Inferior parietal cortex (tissue), 1 donor: ENCODE data around the gene PTTG2.
"Not testable (repeated sequence)": the region's sequence is repeated elsewhere in the genome, so short reads cannot be mapped to it uniquely, and the experiment has no call there.

Source experiments
- DNase-seq: peaks from one replicate; pipeline ENCODE4 v3.0.0-alpha.2; 2016; ENCODE audit errors: extremely low spot score

The PTTG2 gene

DNA sequence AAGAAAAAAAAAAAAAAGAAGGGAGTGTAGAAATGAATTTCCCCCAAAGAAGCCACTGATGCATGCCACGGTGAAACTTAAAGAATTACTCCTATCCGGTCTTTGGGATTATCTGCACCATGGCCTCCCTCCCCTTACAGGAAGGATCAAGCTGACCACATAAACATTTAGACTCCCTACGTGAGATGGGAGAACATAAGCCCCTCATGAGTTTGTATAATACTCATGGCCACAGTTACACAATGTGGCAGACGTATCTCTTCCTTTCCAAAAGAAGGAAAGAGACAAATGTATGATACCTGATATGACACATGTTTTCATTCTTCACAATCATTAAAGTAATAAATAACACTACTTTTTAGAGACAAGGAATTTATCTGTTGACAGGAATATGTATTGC, 3.3 kb upstream of the PTTG2 start:
- no peak for DNase-seq

DNA sequence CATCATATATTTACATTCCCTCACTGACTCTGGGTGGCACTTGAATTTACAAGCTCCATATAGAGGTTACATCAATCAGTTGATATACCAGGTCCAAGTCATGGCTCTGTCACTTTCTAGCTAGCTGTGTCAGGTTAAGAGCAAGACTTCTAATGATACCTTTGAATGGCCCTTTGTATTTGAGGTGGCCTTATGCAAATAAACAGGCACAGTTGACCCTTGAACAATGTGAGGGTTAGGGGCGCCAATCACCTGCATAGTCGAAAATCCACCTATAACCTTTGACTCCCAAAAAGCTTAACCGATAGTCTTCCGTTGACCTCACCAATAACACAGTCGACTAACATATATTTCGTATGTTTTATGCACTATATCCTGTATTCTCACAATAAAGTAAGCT, 1.3 kb upstream of the PTTG2 start:
- no peak for DNase-seq

- DNase-seq, result no peak
Observed at GRCh38 chr4:37960679-37961450, 667 bp downstream of the PTTG2 start.

DNA sequence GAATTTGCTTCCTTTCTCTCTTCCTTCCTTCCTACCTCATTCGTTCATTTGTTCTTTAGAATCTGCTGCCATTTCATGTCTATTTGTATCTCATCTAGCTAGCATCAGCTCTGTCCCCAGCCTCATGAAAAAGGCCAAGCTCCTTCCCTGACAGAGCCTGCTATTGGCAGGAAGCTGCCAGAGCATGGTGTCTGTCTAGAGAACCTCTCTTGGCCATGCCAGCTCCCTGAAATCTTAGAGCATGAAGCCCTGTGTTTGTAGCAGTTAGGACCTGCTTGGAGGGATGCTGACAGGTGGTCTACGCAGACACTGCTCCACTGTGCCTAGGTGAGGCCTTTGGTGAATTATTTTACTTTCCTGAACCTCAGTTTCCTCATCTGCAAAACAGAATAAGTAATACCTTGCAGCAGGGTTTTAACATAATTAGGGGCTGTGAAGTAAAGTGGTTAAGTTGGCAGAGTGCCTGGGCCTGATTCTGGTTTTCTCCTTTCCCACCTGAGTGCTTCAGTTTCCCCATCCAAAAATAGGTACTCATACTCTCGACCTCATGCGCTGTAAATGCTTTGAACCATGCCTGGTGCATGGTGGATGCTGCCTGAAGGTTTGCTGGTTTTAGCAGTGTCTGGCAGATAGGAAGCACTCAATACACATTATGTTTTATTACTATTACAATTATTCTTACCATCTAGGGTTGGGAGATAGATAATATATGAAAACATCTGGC, 4.7 kb downstream of the PTTG2 start:
- DNase-seq, result no peak

GRCh38 chr4:37966044-37966443, 5.8 kb downstream of the PTTG2 start:
- DNase-seq, result no peak

DNA sequence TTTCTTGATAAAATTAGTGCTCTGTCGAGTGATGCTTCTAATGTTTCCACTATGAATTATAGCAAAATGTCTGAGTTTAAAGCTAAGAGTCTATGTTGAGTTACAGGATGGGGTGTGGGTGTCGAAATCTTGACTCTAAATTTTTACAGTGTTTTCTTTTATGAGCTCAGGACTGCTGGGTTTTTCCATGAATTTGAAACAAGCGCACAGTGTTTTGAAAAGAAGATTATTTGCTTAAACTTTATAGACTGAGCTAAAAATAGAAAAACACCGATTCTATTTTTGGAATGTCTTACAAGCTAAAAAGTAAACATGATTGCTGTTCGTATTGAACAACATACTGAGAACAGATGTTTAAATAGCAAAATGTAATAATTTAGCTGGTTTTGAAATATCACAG, 7.5 kb downstream of the PTTG2 start:
- DNase-seq, result no peak

DNA sequence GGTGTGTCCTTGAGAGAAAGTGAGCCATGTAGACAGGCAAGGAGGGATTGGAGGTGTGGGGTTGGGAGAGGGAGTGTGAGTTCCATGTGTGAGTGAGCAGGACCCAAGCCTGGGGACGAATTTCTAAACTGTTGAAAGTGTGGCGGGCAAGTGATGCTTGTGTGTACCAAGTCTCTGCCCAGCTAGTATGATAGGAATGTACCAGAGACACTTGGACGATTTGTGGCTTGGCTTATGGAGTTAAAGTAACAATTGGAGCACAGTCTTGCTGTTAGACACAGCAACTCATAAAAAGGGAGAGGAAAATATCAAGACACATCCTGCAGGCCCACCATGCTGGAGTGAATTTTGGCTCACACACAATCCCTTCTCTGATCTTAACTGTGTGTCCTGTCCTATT, 8.5 kb downstream of the PTTG2 start:
- DNase-seq, result no peak

GRCh38 chr4:37970702-37971101, 10.5 kb downstream of the PTTG2 start:
- DNase-seq, result no peak

GRCh38 chr4:37971202-37971601, 11.0 kb downstream of the PTTG2 start:
- DNase-seq, result no peak

- DNase-seq, result no peak
Observed at GRCh38 chr4:37973441-37973840, 13.2 kb downstream of the PTTG2 start.

DNA sequence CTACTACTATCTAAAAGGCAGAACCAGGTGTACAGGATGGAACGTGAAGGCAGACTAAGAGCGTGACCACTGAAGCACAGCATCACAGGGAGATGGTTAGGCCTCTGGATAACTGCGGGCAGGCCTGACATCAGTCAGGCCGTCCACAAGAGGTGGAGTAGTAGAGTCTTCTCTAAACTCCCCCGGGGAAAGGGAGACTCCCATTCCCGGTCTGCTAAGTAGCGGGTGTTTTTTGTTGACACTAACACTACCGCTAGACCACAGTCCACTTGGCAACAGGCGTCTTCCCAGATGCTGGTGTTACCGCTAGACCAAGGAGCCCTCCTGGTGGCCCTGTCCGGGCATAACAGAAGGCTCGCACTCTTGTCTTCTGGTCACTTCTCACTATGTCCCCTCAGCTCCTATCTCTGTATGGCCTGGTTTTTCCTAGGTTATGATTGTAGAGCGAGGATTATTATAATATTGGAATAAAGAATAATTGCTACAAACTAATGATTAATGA, 15.2 kb downstream of the PTTG2 start:
- not testable (repeated sequence) for DNase-seq

DNA sequence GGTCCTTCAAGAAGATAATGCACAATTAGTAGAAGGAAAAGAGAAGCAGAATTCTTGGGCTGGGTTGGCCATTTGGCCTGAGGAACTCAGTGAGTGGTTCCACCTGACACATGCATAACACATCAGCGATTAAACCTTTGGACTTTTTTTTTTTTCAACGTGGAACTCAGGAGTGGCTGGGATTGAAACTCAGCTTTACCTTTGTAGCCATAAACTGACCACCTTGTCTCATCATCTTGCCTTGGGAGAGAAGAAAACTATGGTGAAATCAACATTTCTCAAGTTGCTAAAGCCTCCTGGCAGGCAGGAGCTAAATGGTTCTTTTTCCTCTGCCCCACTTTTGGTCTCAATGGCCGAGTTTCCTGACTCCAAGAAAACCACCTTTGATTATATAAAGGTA, 16.3 kb downstream of the PTTG2 start:
- no peak for DNase-seq

GRCh38 chr4:37976991-37977470, 16.8 kb downstream of the PTTG2 start:
- DNase-seq, result no peak

DNA sequence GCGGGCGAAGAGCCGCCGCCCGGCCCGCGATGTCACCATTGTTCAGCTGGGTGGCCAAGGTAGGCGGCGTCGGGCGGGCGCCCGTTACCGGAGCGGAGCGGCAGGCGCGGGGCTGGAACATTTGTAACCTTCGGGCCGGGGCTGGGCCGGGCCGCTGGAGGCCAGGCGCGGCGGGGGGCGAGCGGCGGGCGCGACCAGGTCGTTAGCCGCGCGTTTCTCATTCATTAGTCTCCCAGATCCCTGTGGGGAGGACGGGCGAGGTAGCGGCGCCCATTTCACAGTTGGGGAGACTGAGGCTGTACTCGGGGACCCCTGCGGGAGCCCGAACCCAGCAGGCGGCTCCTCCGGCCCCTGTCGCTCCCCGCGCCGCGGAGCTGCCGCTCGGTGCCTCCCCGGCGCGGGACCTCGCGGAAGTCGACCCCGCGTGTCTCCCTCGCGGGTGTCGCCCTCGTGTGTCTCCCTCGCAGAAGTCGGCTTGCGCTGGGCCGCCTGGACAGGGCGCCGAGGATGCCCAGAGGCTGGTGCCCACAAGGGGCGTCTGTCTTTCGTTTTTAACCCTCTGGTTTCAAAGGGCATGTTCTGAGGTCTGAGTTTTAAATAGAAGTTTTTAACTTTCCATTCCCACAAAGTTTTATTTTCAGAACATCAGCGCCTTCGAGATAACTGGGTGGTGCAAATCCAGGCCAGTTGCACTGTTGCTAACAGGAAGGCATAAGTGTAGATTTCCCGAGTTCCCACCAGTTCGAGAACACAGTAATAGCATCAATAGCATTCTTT, 17.5 kb downstream of the PTTG2 start:
- peak; percentile 47 for DNase-seq

DNA sequence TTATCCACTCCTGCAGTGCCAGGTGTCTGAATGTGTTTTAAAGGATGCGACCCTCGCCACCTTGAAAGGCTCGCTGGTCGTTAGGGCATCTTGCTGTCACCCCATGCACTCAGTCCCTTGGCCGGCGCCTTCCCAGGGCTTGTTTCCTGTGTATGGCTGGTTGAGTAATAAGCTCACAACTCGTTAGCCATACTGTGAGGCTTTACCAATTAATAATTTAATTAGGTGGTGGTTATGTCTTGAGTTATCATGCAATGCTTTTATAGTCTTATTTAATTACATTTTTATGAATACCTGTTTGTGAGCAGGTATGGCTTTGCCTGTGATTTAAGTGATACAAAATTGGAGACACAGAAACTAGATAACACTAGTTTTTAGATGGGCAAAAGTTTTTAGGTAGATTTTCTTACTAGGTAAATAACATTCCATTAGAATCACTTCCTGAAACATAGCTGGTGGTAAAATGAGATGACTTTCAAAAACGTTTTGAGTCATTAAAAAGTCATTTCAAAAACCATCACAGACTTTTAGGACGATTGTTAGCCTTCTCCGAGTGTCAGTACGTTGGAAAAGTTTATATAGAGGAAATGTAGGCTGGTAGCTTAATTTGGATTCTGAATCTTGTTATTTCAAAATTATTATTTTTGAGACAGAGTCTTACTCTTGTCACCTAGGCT, 18.2 kb downstream of the PTTG2 start:
- no peak for DNase-seq

DNA sequence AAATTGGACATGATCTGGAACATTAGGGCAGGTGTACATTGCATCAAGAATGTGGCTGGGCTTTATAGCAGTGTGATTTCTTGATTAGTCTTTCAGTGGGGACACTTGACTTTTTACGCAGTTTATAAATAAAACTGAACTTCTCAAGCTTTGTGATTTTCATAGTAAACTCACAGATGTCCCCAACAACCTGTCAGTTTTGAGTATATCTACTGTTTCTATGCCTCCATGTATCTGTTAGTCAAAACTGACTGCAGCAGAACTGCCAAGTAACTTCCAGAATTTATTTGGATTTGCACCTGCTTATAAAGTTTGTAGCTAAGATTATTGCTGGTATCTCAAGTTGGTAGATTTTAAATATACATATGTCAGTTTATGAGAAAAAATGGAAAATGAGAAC, 20.0 kb downstream of the PTTG2 start:
- no peak for DNase-seq

GRCh38 chr4:37981425-37981824, 21.2 kb downstream of the PTTG2 start:
- DNase-seq, result no peak

GRCh38 chr4:37981844-37982720, 21.9 kb downstream of the PTTG2 start:
- peak; percentile 25 for DNase-seq

DNA sequence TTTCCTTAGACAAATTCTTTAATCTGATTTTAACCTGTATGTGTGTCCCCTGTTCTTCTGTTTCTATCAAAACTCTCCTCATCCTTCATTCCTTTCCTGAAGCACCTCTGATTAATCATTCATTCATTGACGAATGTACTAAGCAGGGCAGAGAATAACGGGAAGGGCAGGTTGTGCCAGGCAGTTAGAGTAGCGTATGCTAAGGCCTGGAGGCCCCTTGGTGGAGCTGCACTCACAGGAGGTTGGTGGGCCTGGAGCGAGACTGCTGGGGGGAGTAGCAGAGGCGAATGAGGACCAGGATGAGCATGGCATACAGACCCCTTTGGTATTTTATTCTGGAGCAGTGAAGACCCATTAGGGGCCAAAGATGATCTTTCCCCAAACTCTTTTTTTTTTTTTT, 22.5 kb downstream of the PTTG2 start:
- DNase-seq, result no peak

DNA sequence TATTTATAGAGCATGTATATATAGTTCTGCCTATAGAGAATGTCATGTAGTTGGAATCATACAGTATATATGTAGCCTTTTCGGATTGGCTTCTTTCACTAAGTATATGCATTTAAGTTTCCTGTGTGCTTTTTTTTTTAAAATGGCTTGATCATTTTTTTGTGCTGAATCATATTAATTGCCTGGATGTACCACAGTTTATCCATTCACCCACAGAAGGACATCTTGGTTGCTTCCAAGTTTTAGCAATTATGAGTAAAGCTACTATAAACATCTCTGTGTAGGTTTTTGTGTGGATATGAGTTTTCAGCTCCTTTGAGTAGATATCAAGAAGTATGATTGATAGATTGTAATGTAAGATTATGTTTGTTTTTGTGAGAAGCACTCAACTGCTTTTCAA, 23.8 kb downstream of the PTTG2 start:
- no peak for DNase-seq
